Lower leg skin (tissue), 3 donors: Measurements from ENCODE around the gene SLC44A4.

ENCODE experiments used
- POLR2A ChIP-seq, 2 donors: fragments of 450-650 bp; IDR thresholded peaks; one replicate each; pipeline ENCODE4 v1.6.1; 2016 to 2017; ENCODE audit warnings: antibody characterized with exemption in 2 of 2, mild to moderate bottlenecking in 1 of 2, moderate library complexity in 1 of 2
- TF ChIP-seq, protein P1 (sequence below), 3 donors: fragments of 450-650 bp; IDR thresholded peaks; one replicate each; pipeline ENCODE4 v1.5.1; 2016; ENCODE audit warnings: antibody characterized with exemption in 3 of 3, mild to moderate bottlenecking in 3 of 3, moderate library complexity in 2 of 3

DNA sequence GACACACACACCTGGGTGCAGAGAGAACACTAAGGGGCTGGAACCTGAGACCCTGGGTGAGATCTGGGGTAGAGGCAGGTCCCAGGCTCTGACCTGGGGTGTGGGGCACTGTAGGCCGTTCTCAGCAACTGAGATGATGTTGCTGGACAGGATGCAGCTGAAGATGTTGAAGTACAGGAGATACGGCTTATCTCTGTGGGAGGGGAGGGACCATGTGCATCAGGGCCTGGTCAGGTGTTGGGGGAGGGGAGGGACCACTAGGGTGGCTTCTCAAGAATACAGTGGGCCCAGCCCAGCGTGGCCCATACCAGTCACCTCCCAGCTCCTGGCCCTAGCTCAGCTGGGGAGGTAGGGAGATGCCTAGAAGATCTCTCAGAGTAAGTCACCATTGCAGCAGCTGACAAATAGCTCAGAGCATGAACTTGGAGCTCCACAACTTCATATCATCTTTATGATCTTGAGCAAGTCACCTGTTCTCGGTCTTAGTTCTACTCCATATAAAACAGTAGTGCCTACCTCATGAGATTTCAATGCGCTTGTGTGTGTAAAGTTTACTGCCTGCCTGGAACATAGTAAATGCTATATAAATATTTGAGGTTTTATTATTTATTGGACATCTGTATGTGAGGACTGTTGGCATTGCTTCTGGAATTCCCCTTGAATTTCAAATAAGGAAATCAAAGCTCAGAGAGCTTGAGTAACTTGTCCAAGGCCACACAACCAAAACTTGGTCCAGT lies 3.8 kb downstream of the SLC44A4 start:
- TF ChIP-seq, protein P1, sequence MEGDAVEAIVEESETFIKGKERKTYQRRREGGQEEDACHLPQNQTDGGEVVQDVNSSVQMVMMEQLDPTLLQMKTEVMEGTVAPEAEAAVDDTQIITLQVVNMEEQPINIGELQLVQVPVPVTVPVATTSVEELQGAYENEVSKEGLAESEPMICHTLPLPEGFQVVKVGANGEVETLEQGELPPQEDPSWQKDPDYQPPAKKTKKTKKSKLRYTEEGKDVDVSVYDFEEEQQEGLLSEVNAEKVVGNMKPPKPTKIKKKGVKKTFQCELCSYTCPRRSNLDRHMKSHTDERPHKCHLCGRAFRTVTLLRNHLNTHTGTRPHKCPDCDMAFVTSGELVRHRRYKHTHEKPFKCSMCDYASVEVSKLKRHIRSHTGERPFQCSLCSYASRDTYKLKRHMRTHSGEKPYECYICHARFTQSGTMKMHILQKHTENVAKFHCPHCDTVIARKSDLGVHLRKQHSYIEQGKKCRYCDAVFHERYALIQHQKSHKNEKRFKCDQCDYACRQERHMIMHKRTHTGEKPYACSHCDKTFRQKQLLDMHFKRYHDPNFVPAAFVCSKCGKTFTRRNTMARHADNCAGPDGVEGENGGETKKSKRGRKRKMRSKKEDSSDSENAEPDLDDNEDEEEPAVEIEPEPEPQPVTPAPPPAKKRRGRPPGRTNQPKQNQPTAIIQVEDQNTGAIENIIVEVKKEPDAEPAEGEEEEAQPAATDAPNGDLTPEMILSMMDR (IDR thresholded peaks at IDR 0.05): no peak
- TF ChIP-seq POLR2A (IDR thresholded peaks at IDR 0.05): no peak
